HG03103 (cell line): ENCODE results near the gene PEX19.
A peak's percentile ranks its signal among the peaks of the same experiment; 100 is the strongest.

Experiments used
- ATAC-seq: cut with Tn5 transposase; IDR thresholded peaks from one replicate; pipeline ENCODE4 v1.9.1; 2021; ENCODE audit warnings: low read depth; ENCODE audit not compliant: unreplicated experiment

PEX19 gene

GRCh38 chr1:160282807-160283206 is 2.1 kb downstream of the PEX19 start:
- ATAC-seq: no peak

- no peak for ATAC-seq
Observed at GRCh38 chr1:160277987-160278386, 6.9 kb downstream of the PEX19 start.

- ATAC-seq: no peak
Observed at GRCh38 chr1:160277330-160277729, 7.6 kb downstream of the PEX19 start.

- ATAC-seq: no peak
Observed at GRCh38 chr1:160271025-160271424, 13.9 kb downstream of the PEX19 start.

- no peak for ATAC-seq
Observed at GRCh38 chr1:160267284-160267991, 17.5 kb downstream of the PEX19 start.

- ATAC-seq: no peak
Observed at GRCh38 chr1:160264795-160265307, 20.1 kb downstream of the PEX19 start.

GRCh38 chr1:160261893-160262794 is 22.8 kb downstream of the PEX19 start, which contains the start of gene DCAF8:
DCAF8 (minus strand) TSS chr1:160262549; CDS start chr1:160244008, 18,541 bp downstream.
- ATAC-seq: peak; percentile 78

- ATAC-seq: no peak
Observed at GRCh38 chr1:160261556-160261892, 23.4 kb downstream of the PEX19 start.

- ATAC-seq: no peak
Observed at GRCh38 chr1:160260406-160261382, 24.2 kb downstream of the PEX19 start.

- ATAC-seq: no peak
Observed at GRCh38 chr1:160258177-160258798, 26.6 kb downstream of the PEX19 start.

GRCh38 chr1:160257411-160258015 is 27.4 kb downstream of the PEX19 start:
- ATAC-seq: no peak

GRCh38 chr1:160256396-160257046 is 28.4 kb downstream of the PEX19 start:
- ATAC-seq: no peak

GRCh38 chr1:160255781-160256300 is 29.1 kb downstream of the PEX19 start:
- no peak for ATAC-seq

- peak; percentile 86 for ATAC-seq
Observed at GRCh38 chr1:160251687-160252526, 33.0 kb downstream of the PEX19 start.

- ATAC-seq: no peak
Observed at GRCh38 chr1:160251011-160251410, 33.9 kb downstream of the PEX19 start.

GRCh38 chr1:160247053-160247452 is 37.9 kb downstream of the PEX19 start:
- ATAC-seq: no peak

- no peak for ATAC-seq
Observed at GRCh38 chr1:160245434-160245833, 39.5 kb downstream of the PEX19 start.

GRCh38 chr1:160244209-160244608 is 40.7 kb downstream of the PEX19 start:
- no peak for ATAC-seq
